HepG2 (cell line): ENCODE data around the gene TOP2A. TPM values are rescaled to one million over a fixed set of nuclear protein-coding genes. Genes with fewer than 3 reads are reported as not detected.

Source experiments
- ASH2L ChIP-seq: fragments of 300-600, 200-600 bp; sonication (generic); IDR thresholded peaks from 2 replicates; pipeline ENCODE4 v1.7.0; 2017; ENCODE audit warnings: low read depth, mild to moderate bottlenecking, moderate library complexity, mixed read lengths, low read length; ENCODE audit not compliant: insufficient read length
- CHD4 ChIP-seq: fragments of 200-600 bp; sonication (generic); IDR thresholded peaks from 2 replicates; pipeline ENCODE4 v1.7.0; 2017; ENCODE audit warnings: mild to moderate bottlenecking, low read length, borderline replicate concordance
- EZH2 ChIP-seq: conservative IDR thresholded peaks from 2 replicates; pipeline ENCODE4 v1.6.1; 2012; ENCODE audit warnings: mild to moderate bottlenecking, low read depth, low read length, moderate library complexity
- GATA4 ChIP-seq: sonication (generic); IDR thresholded peaks from 2 replicates; pipeline ENCODE4 v1.6.1; 2016; ENCODE audit warnings: antibody characterized with exemption, low read depth, borderline replicate concordance
- GPN1 ChIP-seq: sonication (generic); formaldehyde crosslinking; IDR thresholded peaks from 2 replicates; pipeline ENCODE4 v1.5.1; 2020; ENCODE audit warnings: missing genetic modification reagents, borderline replicate concordance
- HNRNPUL1 ChIP-seq: fragments of 200-400 bp; formaldehyde crosslinking; IDR thresholded peaks from 2 replicates; pipeline ENCODE4 v1.6.1; 2017; ENCODE audit warnings: low read depth, mild to moderate bottlenecking, low read length, moderate library complexity
- KLF9 ChIP-seq: IDR thresholded peaks from 2 replicates; pipeline ENCODE4 v1.6.1; 2016; ENCODE audit warnings: low read depth
- KMT2B ChIP-seq: IDR thresholded peaks from 2 replicates; pipeline ENCODE4 v1.6.1; 2016; ENCODE audit warnings: missing genetic modification reagents, missing compliant biosample characterization
- MBNL3 ChIP-seq: fragments of 250-450 bp; sonication (Bioruptor Pico); conservative IDR thresholded peaks from 2 replicates; pipeline ENCODE4 v1.8.0; 2022; ENCODE audit warnings: mild to moderate bottlenecking, inconsistent platforms
- NFKB2 ChIP-seq: sonication (generic); formaldehyde crosslinking; IDR thresholded peaks from 2 replicates; pipeline ENCODE4 v1.4.0; 2020; ENCODE audit warnings: missing genetic modification reagents, borderline replicate concordance
- PCBP1 ChIP-seq: fragments of 200-400 bp; formaldehyde crosslinking; IDR thresholded peaks from 2 replicates; pipeline ENCODE4 v1.6.1; 2017; ENCODE audit warnings: mild to moderate bottlenecking, low read depth, low read length, borderline replicate concordance
- PHF20 ChIP-seq: sonication (generic); formaldehyde crosslinking; IDR thresholded peaks from 2 replicates; pipeline ENCODE4 v1.5.0; 2020; ENCODE audit warnings: mild to moderate bottlenecking, missing genetic modification reagents
- REPIN1 ChIP-seq: sonication (generic); formaldehyde crosslinking; IDR thresholded peaks from 2 replicates; pipeline ENCODE4 v1.8.0; 2022; ENCODE audit warnings: missing genetic modification reagents, low read depth, mild to moderate bottlenecking, borderline replicate concordance
- RFXAP ChIP-seq: sonication (generic); formaldehyde crosslinking; IDR thresholded peaks from 2 replicates; pipeline ENCODE4 v1.4.0; 2020; ENCODE audit warnings: missing genetic modification reagents, borderline replicate concordance
- SETDB1 ChIP-seq: sonication (generic); formaldehyde crosslinking; IDR thresholded peaks from 2 replicates; pipeline ENCODE4 v1.5.1; 2020; ENCODE audit warnings: missing genetic modification reagents, mild to moderate bottlenecking, borderline replicate concordance
- SMC3 ChIP-seq: IDR thresholded peaks from 2 replicates; pipeline ENCODE4 v1.6.1; 2011; ENCODE audit warnings: low read length, improper control_type of control experiment
- XBP1 ChIP-seq: sonication (generic); formaldehyde crosslinking; IDR thresholded peaks from 2 replicates; pipeline ENCODE4 v1.5.0; 2020; ENCODE audit warnings: missing genetic modification reagents
- ZFP37 ChIP-seq: sonication (generic); formaldehyde crosslinking; IDR thresholded peaks from 2 replicates; pipeline ENCODE4 v1.4.0; 2020; ENCODE audit warnings: missing genetic modification reagents, borderline replicate concordance
- ZNF17 ChIP-seq: sonication (generic); formaldehyde crosslinking; IDR thresholded peaks from 2 replicates; pipeline ENCODE4 v1.5.0; 2020; ENCODE audit warnings: mild to moderate bottlenecking, missing genetic modification reagents
- ZNF430 ChIP-seq: sonication (generic); formaldehyde crosslinking; IDR thresholded peaks from 2 replicates; pipeline ENCODE4 v1.9.0; 2021; ENCODE audit warnings: mild to moderate bottlenecking, missing genetic modification reagents
- ZNF496 ChIP-seq: sonication (generic); formaldehyde crosslinking; IDR thresholded peaks from 2 replicates; pipeline ENCODE4 v1.8.1; 2023; ENCODE audit warnings: mild to moderate bottlenecking, moderate library complexity, missing genetic modification reagents; ENCODE audit not compliant: insufficient replicate concordance
- ZNF570 ChIP-seq: sonication (generic); formaldehyde crosslinking; IDR thresholded peaks from 2 replicates; pipeline ENCODE4 v1.4.0; 2020; ENCODE audit warnings: mild to moderate bottlenecking, missing genetic modification reagents, borderline replicate concordance
- ZNF737 ChIP-seq: sonication (generic); formaldehyde crosslinking; IDR thresholded peaks from 2 replicates; pipeline ENCODE4 v1.5.0; 2020; ENCODE audit warnings: missing genetic modification reagents, mild to moderate bottlenecking, borderline replicate concordance
- ZSCAN31 ChIP-seq: sonication (generic); formaldehyde crosslinking; IDR thresholded peaks from 2 replicates; pipeline ENCODE4 v1.5.0; 2020; ENCODE audit warnings: low read depth, mild to moderate bottlenecking, missing genetic modification reagents
- polyA plus RNA-seq, 8 experiments: library from polyadenylated mRNA; depleted of rRNA in 3 of 8; stranded (reverse) in 7 of 8; unstranded in 1 of 8; fragments of >200 nt; fragmentation: Illumina TruSeq in 4 of 8; extraction: Trizol in 4 of 8; gene quantifications; 2 replicates each; pipeline versions ENCODE4 v1.2.1 to v1.2.3, GENCODE V29; 2011 to 2016; ENCODE audit warnings: low read depth in 4 of 8, missing spikeins in 1 of 8, mixed read lengths in 1 of 8; ENCODE audit not compliant: insufficient read depth in 1 of 8
- total RNA-seq, 5 experiments: library from RNA; depleted of rRNA; stranded (reverse); fragments of >200 nt; fragmentation: Illumina TruSeq; extraction: Trizol; gene quantifications; 2 replicates each; pipeline ENCODE4 v1.2.3, GENCODE V29; 2016; ENCODE audit warnings: low read depth in 1 of 5
- TF ChIP-seq, protein P1 (sequence below): sonication (generic); formaldehyde crosslinking; IDR thresholded peaks from 2 replicates; pipeline ENCODE4 v1.4.0; 2020; ENCODE audit warnings: missing genetic modification reagents, borderline replicate concordance

Gene TOP2A
- total and polyA plus RNA-seq, 2 of the 13 experiments (the other 11 are each of a cell fraction or from before 2014, with no cell fraction given), result 108 to 327 TPM

DNA sequence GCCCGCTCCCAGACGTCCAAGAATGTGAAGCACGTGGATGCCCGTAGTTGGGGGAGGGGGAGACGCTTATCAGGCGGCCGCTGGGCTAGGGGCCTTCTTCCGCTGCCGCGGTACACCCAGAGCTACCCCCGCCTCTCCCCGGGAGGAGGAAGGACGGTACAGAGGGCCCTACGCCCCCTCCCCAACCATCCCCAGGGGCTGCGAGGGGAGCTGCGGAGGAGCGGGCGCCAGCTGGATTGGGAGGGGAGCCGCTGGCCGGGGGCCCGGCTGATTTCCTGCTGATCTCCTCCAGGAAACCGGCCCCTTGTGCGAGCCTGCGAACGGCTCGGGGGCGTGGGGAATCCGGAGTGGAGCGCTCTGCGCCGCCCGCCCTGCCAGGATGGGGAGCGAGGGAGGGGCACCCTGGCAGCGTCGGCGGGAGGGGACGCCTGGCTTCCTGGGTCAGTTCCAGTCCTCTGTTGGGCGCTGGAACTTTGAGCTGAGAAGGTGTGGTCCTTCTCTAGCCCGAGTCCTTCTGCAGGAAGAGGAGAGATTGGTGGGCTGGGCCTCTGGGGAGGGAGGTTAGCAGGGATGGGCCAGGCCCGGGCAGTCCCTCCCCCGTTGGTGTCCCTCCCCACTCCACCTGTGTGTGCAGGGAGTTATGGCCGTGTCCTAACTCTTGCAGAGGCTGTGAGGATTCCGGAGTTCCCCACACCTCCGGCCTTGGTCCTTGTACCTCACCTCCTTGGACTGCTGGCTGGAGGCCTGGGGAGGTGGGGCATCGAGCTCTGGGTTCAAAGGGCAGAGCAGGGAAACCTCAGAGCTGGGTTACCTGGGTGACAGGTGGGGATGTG is 72.3 kb downstream of the TOP2A start (continued):
- TF ChIP-seq ZSCAN31 (peak; percentile 77; the same call in 1 of the 2 replicates), EZH2 (no peak), ASH2L (peak; percentile 27), SMC3 (no peak), CHD4 (no peak), PCBP1 (peak; percentile 68; the same call in 1 of the 2 replicates), SETDB1 (CRISPR knock-in tag) (no peak), NFKB2 (CRISPR knock-in tag) (peak; percentile 80; the same call in 1 of the 2 replicates), ZFP37 (CRISPR knock-in tag) (no peak), PHF20 (CRISPR knock-in tag) (peak; percentile 49; the same call in 1 of the 2 replicates), ZNF737 (CRISPR knock-in tag) (no peak), ZNF570 (no peak), HNRNPUL1 (no peak), KMT2B (CRISPR knock-in tag) (peak; percentile 70; the same call in 1 of the 2 replicates), XBP1 (CRISPR knock-in tag) (no peak), REPIN1 (CRISPR knock-in tag) (no peak), ZNF17 (CRISPR knock-in tag) (no peak), GATA4 (no peak), MBNL3 (CRISPR knock-in tag) (no peak), RFXAP (CRISPR knock-in tag) (no peak), ZNF496 (CRISPR knock-in tag) (no peak), KLF9 (CRISPR knock-in tag) (0 out of 2 replicates have a peak, but pooled peaks have one; percentile 18), GPN1 (CRISPR knock-in tag) (no peak), ZNF430 (CRISPR knock-in tag) (peak; percentile 52; the same call in 1 of the 2 replicates)
- TF ChIP-seq, protein P1, sequence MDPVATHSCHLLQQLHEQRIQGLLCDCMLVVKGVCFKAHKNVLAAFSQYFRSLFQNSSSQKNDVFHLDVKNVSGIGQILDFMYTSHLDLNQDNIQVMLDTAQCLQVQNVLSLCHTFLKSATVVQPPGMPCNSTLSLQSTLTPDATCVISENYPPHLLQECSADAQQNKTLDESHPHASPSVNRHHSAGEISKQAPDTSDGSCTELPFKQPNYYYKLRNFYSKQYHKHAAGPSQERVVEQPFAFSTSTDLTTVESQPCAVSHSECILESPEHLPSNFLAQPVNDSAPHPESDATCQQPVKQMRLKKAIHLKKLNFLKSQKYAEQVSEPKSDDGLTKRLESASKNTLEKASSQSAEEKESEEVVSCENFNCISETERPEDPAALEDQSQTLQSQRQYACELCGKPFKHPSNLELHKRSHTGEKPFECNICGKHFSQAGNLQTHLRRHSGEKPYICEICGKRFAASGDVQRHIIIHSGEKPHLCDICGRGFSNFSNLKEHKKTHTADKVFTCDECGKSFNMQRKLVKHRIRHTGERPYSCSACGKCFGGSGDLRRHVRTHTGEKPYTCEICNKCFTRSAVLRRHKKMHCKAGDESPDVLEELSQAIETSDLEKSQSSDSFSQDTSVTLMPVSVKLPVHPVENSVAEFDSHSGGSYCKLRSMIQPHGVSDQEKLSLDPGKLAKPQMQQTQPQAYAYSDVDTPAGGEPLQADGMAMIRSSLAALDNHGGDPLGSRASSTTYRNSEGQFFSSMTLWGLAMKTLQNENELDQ, result 0 out of 2 replicates have a peak, but pooled peaks have one; percentile 24
